Measurements from ENCODE around the gene ZEB1.
A peak's percentile ranks its signal among the peaks of the same experiment; 100 is the strongest.
"Not testable (repeated sequence)": the region's sequence is repeated elsewhere in the genome, so short reads cannot be mapped to it uniquely, and the experiment has no call there.

The ZEB1 gene

GRCh38 chr10:31507427-31507826 is 188.4 kb downstream of the ZEB1 start:
- DNase-seq (ENCODE audit: low read depth, low spot score), result no peak

- no peak for DNase-seq (ENCODE audit: low read depth, low spot score)
These were observed 189.2 kb downstream of the ZEB1 start for GRCh38 chr10:31508234-31508633.

- DNase-seq (ENCODE audit: low read depth, low spot score), result no peak
These were observed 189.9 kb downstream of the ZEB1 start for GRCh38 chr10:31508882-31509281.

GRCh38 chr10:31509989-31510388 is 191.0 kb downstream of the ZEB1 start:
- no peak for DNase-seq (ENCODE audit: low read depth, low spot score)

- DNase-seq (ENCODE audit: low read depth, low spot score), result no peak
These were observed 196.1 kb downstream of the ZEB1 start for GRCh38 chr10:31515116-31515515.

GRCh38 chr10:31515819-31516402 is 196.9 kb downstream of the ZEB1 start:
- DNase-seq (ENCODE audit: low read depth, low spot score), result no peak

GRCh38 chr10:31520986-31521831 is 202.2 kb downstream of the ZEB1 start:
- DNase-seq (ENCODE audit: low read depth, low spot score), result no peak

- DNase-seq (ENCODE audit: low read depth, low spot score), result no peak
These were observed 203.8 kb downstream of the ZEB1 start for GRCh38 chr10:31522820-31523219.

- no peak for DNase-seq (ENCODE audit: low read depth, low spot score)
These were observed 205.4 kb downstream of the ZEB1 start for GRCh38 chr10:31524460-31524859.

GRCh38 chr10:31526178-31526577 is 207.2 kb downstream of the ZEB1 start:
- DNase-seq (ENCODE audit: low read depth, low spot score), result no peak

GRCh38 chr10:31526681-31527080 is 207.7 kb downstream of the ZEB1 start:
- DNase-seq (ENCODE audit: low read depth, low spot score), result no peak

GRCh38 chr10:31528831-31529230 is 209.8 kb downstream of the ZEB1 start:
- DNase-seq (ENCODE audit: low read depth, low spot score), result no peak

GRCh38 chr10:31536302-31536701 is 217.3 kb downstream of the ZEB1 start:
- DNase-seq (ENCODE audit: low read depth, low spot score), result no peak

- DNase-seq (ENCODE audit: low read depth, low spot score), result no peak
These were observed 230.9 kb downstream of the ZEB1 start for GRCh38 chr10:31549896-31550295.

- peak; percentile 5 for DNase-seq (ENCODE audit: low read depth, low spot score)
These were observed 235.5 kb downstream of the ZEB1 start for GRCh38 chr10:31554556-31554955.

- no peak for DNase-seq (ENCODE audit: low read depth, low spot score)
These were observed 238.8 kb downstream of the ZEB1 start for GRCh38 chr10:31557854-31558253.

- DNase-seq (ENCODE audit: low read depth, low spot score), result not testable (repeated sequence)
These were observed 249.3 kb downstream of the ZEB1 start for GRCh38 chr10:31568252-31568861.

GRCh38 chr10:31574577-31574976 is 255.6 kb downstream of the ZEB1 start:
- no peak for DNase-seq (ENCODE audit: low read depth, low spot score)

- DNase-seq (ENCODE audit: low read depth, low spot score), result no peak
These were observed 259.3 kb downstream of the ZEB1 start for GRCh38 chr10:31578181-31578852.

- DNase-seq (ENCODE audit: low read depth, low spot score), result no peak
These were observed 259.9 kb downstream of the ZEB1 start for GRCh38 chr10:31578951-31579350.
